ENCODE results near the gene MRGPRG. TPM values are rescaled to one million over a fixed set of nuclear protein-coding genes. Genes with fewer than 3 reads are reported as not detected.

Gene MRGPRG
- total RNA-seq, 1 experiment from 2014 or later, result not detected

- Histone ChIP-seq H2AFZ (ENCODE audit: low read length) (no peak overlapping the region), H3K27ac (ENCODE audit: low read length) (no peak overlapping the region), H3K27me3 (ENCODE audit: low read length) (no peaks in the 10 kb centered on the region; the same call in 1 of the 2 replicates), H3K9ac (ENCODE audit: low read length) (no peak overlapping the region), H3K9me2 (replicated peaks; ENCODE audit: insufficient read depth, low read length) (no peaks in the 10 kb centered on the region), H3K36me3 (ENCODE audit: insufficient read depth, low read length) (no peaks in the 10 kb centered on the region), H3K4me2 (ENCODE audit: low read depth, low read length, poor library complexity, severe bottlenecking) (no peak overlapping the region), H4K20me1 (ENCODE audit: insufficient read depth, low read depth, low read length) (no peaks in the 10 kb centered on the region), H3K79me2 (ENCODE audit: low read length) (no peaks in the 10 kb centered on the region), H3K9me3 (ENCODE audit: low read length) (no peaks in the 10 kb centered on the region), H3K4me1 (ENCODE audit: low read length) (no peaks in the 10 kb centered on the region), H3K4me3 (ENCODE audit: low read length) (no peak overlapping the region)
- DNase-seq, result no peak
Measured at GRCh38 chr11:3205261-3206155, 13.1 kb downstream of the MRGPRG start.

GRCh38 chr11:3204141-3205015, 14.2 kb downstream of the MRGPRG start:
- Histone ChIP-seq H3K9ac (ENCODE audit: low read length) (no peak overlapping the region), H3K9me3 (ENCODE audit: low read length) (no peaks in the 10 kb centered on the region), H2AFZ (ENCODE audit: low read length) (no peak overlapping the region), H3K4me2 (ENCODE audit: low read depth, low read length, poor library complexity, severe bottlenecking) (no peak overlapping the region), H4K20me1 (ENCODE audit: insufficient read depth, low read depth, low read length) (no peaks in the 10 kb centered on the region), H3K27ac (ENCODE audit: low read length) (no peak overlapping the region), H3K27me3 (ENCODE audit: low read length) (no peaks in the 10 kb centered on the region), H3K79me2 (ENCODE audit: low read length) (no peaks in the 10 kb centered on the region), H3K9me2 (replicated peaks; ENCODE audit: insufficient read depth, low read length) (no peaks in the 10 kb centered on the region), H3K4me1 (ENCODE audit: low read length) (no peaks in the 10 kb centered on the region), H3K36me3 (ENCODE audit: insufficient read depth, low read length) (no peaks in the 10 kb centered on the region), H3K4me3 (ENCODE audit: low read length) (no peak overlapping the region)
- no peak for DNase-seq

- H2AFZ ChIP-seq (ENCODE audit: low read length), result no peak overlapping the region
- no peak overlapping the region for H3K27ac ChIP-seq (ENCODE audit: low read length)
- no peaks in the 10 kb centered on the region for H3K9me3 ChIP-seq (ENCODE audit: low read length)
- H3K9ac ChIP-seq (ENCODE audit: low read length), result no peak overlapping the region
- no peaks in the 10 kb centered on the region for H3K36me3 ChIP-seq (ENCODE audit: insufficient read depth, low read length)
- DNase-seq, result no peak
- H3K4me3 ChIP-seq (ENCODE audit: low read length), result no peak overlapping the region
- no peaks in the 10 kb centered on the region for H4K20me1 ChIP-seq (ENCODE audit: insufficient read depth, low read depth, low read length)
- no peak overlapping the region for H3K4me2 ChIP-seq (ENCODE audit: low read depth, low read length, poor library complexity, severe bottlenecking)
- no peaks in the 10 kb centered on the region for H3K79me2 ChIP-seq (ENCODE audit: low read length)
- H3K9me2 ChIP-seq (replicated peaks; ENCODE audit: insufficient read depth, low read length), result no peaks in the 10 kb centered on the region
- H3K27me3 ChIP-seq (ENCODE audit: low read length), result no peaks in the 10 kb centered on the region
- no peaks in the 10 kb centered on the region for H3K4me1 ChIP-seq (ENCODE audit: low read length)
Measured at GRCh38 chr11:3203221-3204043, 15.2 kb downstream of the MRGPRG start.

GRCh38 chr11:3202759-3203158, 15.9 kb downstream of the MRGPRG start:
- Histone ChIP-seq H3K27me3 (ENCODE audit: low read length) (no peaks in the 10 kb centered on the region), H3K79me2 (ENCODE audit: low read length) (no peaks in the 10 kb centered on the region), H3K4me2 (ENCODE audit: low read depth, low read length, poor library complexity, severe bottlenecking) (no peak overlapping the region), H3K9me2 (replicated peaks; ENCODE audit: insufficient read depth, low read length) (no peaks in the 10 kb centered on the region), H3K4me3 (ENCODE audit: low read length) (no peak overlapping the region), H4K20me1 (ENCODE audit: insufficient read depth, low read depth, low read length) (no peaks in the 10 kb centered on the region), H2AFZ (ENCODE audit: low read length) (no peak overlapping the region), H3K4me1 (ENCODE audit: low read length) (peaks cover 5% of the 10 kb centered on the region), H3K9ac (ENCODE audit: low read length) (no peak overlapping the region), H3K27ac (ENCODE audit: low read length) (no peak overlapping the region), H3K9me3 (ENCODE audit: low read length) (no peaks in the 10 kb centered on the region), H3K36me3 (ENCODE audit: insufficient read depth, low read length) (no peaks in the 10 kb centered on the region)
- DNase-seq, result no peak

- peaks cover 5% of the 10 kb centered on the region for H3K4me1 ChIP-seq (ENCODE audit: low read length)
Measured at GRCh38 chr11:3202305-3202704, 16.3 kb downstream of the MRGPRG start.

GRCh38 chr11:3201677-3202181, 16.9 kb downstream of the MRGPRG start:
- no peaks in the 10 kb centered on the region for H4K20me1 ChIP-seq (ENCODE audit: insufficient read depth, low read depth, low read length)
- no peak for DNase-seq
- H3K4me1 ChIP-seq (ENCODE audit: low read length), result peaks cover 5% of the 10 kb centered on the region
- H3K9ac ChIP-seq (ENCODE audit: low read length), result no peak overlapping the region
- no peak overlapping the region for H2AFZ ChIP-seq (ENCODE audit: low read length)
- H3K9me3 ChIP-seq (ENCODE audit: low read length), result no peaks in the 10 kb centered on the region
- no peaks in the 10 kb centered on the region for H3K36me3 ChIP-seq (ENCODE audit: insufficient read depth, low read length)
- no peaks in the 10 kb centered on the region for H3K27me3 ChIP-seq (ENCODE audit: low read length)
- no peak overlapping the region for H3K4me3 ChIP-seq (ENCODE audit: low read length)
- no peaks in the 10 kb centered on the region for H3K9me2 ChIP-seq (replicated peaks; ENCODE audit: insufficient read depth, low read length)
- no peaks in the 10 kb centered on the region for H3K79me2 ChIP-seq (ENCODE audit: low read length)
- H3K4me2 ChIP-seq (ENCODE audit: low read depth, low read length, poor library complexity, severe bottlenecking), result no peak overlapping the region
- no peak overlapping the region for H3K27ac ChIP-seq (ENCODE audit: low read length)

More at GRCh38 chr11:3202305-3202704, 16.3 kb downstream of the MRGPRG start:
- no peak overlapping the region for H2AFZ ChIP-seq (ENCODE audit: low read length)
- no peaks in the 10 kb centered on the region for H3K9me2 ChIP-seq (replicated peaks; ENCODE audit: insufficient read depth, low read length)
- no peak overlapping the region for H3K4me3 ChIP-seq (ENCODE audit: low read length)
- no peak overlapping the region for H3K9ac ChIP-seq (ENCODE audit: low read length)
- no peak overlapping the region for H3K27ac ChIP-seq (ENCODE audit: low read length)
- no peak for DNase-seq
- no peaks in the 10 kb centered on the region for H3K79me2 ChIP-seq (ENCODE audit: low read length)
- H3K4me2 ChIP-seq (ENCODE audit: low read depth, low read length, poor library complexity, severe bottlenecking), result no peak overlapping the region
- H4K20me1 ChIP-seq (ENCODE audit: insufficient read depth, low read depth, low read length), result no peaks in the 10 kb centered on the region
- no peaks in the 10 kb centered on the region for H3K27me3 ChIP-seq (ENCODE audit: low read length)
- no peaks in the 10 kb centered on the region for H3K36me3 ChIP-seq (ENCODE audit: insufficient read depth, low read length)
- H3K9me3 ChIP-seq (ENCODE audit: low read length), result no peaks in the 10 kb centered on the region

GRCh38 chr11:3201112-3201581, 17.5 kb downstream of the MRGPRG start:
- no peak overlapping the region for H3K4me3 ChIP-seq (ENCODE audit: low read length)

More at GRCh38 chr11:3201112-3201581, 17.5 kb downstream of the MRGPRG start:
- no peak overlapping the region for H2AFZ ChIP-seq (ENCODE audit: low read length)
- no peak overlapping the region for H3K4me2 ChIP-seq (ENCODE audit: low read depth, low read length, poor library complexity, severe bottlenecking)
- H3K27me3 ChIP-seq (ENCODE audit: low read length), result no peaks in the 10 kb centered on the region
- H3K79me2 ChIP-seq (ENCODE audit: low read length), result no peaks in the 10 kb centered on the region
- no peaks in the 10 kb centered on the region for H3K36me3 ChIP-seq (ENCODE audit: insufficient read depth, low read length)
- no peaks in the 10 kb centered on the region for H3K9me2 ChIP-seq (replicated peaks; ENCODE audit: insufficient read depth, low read length)
- H3K27ac ChIP-seq (ENCODE audit: low read length), result no peak overlapping the region
- peaks cover 5% of the 10 kb centered on the region for H3K4me1 ChIP-seq (ENCODE audit: low read length)
- H4K20me1 ChIP-seq (ENCODE audit: insufficient read depth, low read depth, low read length), result no peaks in the 10 kb centered on the region
- no peak overlapping the region for H3K9ac ChIP-seq (ENCODE audit: low read length)
- no peak for DNase-seq
- H3K9me3 ChIP-seq (ENCODE audit: low read length), result no peaks in the 10 kb centered on the region

Measured in Karpas-422 (cell line).